GM19099 (cell line): ENCODE results near the gene LRP1B.

Experiments used
- POLR2A ChIP-seq: IDR thresholded peaks from 3 replicates; pipeline ENCODE4 v1.6.1; 2011; ENCODE audit warnings: low read depth; ENCODE audit not compliant: insufficient read length; ENCODE audit errors: extremely low read depth

LRP1B gene

GRCh38 chr2:142065156-142065555 is 65.7 kb downstream of the LRP1B start:
- TF ChIP-seq POLR2A, result no peak

DNA sequence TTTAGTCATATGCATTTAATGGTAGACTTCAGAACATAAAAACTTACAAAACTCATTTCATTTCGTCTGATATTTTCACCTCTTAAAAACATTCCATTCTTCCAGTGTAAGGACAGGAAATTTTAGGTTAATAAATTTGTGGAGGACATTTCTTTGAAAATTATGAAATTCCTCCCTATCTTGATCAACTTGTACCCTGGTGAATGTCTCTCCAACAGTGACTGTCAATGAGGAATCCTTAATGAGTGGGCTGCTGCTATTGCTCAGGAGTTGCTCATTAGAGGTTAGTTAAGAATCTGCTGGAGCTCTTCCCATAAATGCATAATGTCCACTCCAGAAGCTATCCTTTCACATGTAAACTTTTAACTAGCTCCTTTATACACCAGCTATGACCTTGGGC is 69.1 kb downstream of the LRP1B start:
- TF ChIP-seq POLR2A, result no peak

DNA sequence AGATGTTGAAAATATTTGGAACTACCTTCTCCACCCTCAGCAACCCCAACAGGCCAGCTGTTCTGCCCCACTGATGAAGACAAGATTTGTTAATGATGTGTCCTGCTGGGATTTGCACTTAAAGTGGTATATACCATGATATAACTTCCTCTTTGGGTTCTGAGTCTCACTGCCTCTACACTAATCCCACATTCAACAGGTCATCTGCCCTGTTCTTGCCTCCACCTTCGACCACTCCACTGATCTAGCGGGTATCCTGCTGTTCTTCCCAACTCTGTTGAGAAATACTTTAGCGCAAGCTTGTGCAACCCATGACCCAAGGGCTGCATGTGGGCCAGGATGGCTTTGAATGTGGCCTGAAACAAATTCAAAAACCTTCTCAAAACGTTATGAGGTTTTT is 72.7 kb downstream of the LRP1B start:
- TF ChIP-seq POLR2A, result no peak

- TF ChIP-seq POLR2A, result no peak
Measured at GRCh38 chr2:142056784-142057183, 74.0 kb downstream of the LRP1B start.

- no peak for TF ChIP-seq POLR2A
Measured at GRCh38 chr2:142052220-142052863, 78.5 kb downstream of the LRP1B start.

GRCh38 chr2:142048581-142048980 is 82.2 kb downstream of the LRP1B start:
- TF ChIP-seq POLR2A, result no peak

DNA sequence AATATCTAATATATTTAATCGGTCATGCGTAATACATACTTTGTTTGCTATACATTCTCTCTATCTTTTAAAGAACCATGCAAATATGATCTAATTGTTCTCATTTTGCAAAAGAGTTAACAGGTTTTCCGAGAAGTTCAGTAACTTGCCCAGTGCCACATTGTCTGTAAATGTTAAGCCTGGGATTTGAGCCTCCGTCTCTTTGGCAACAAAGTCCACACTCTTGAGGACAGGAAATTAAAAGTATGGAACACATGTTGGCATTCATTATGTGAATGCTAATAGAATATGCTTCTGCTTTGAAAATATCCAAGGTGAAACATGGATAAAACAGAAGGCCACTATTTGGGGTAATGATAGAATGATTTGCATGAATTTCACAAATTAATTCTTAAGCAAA is 85.2 kb downstream of the LRP1B start:
- TF ChIP-seq POLR2A, result no peak

DNA sequence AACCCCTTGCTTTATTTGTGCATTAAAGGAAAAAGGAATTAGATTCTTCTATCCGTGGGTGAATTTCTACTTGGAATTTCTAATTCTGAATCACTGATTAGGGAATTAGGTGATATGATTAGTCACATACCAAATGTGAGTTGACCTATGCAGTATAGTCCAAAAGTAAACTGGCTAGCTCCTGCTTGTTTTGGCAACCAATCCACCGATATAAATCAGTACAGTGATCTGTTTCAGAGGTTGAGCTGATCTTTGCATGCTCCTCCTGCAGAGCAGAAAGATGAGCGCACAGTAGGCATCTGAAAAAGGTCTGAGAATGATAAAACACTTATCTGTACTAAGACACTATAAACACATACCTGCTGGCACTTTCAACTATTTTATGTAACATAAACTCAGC is 86.6 kb downstream of the LRP1B start:
- no peak for TF ChIP-seq POLR2A

GRCh38 chr2:142042536-142043199 is 88.1 kb downstream of the LRP1B start:
- no peak for TF ChIP-seq POLR2A

GRCh38 chr2:142041996-142042395 is 88.8 kb downstream of the LRP1B start:
- no peak for TF ChIP-seq POLR2A

DNA sequence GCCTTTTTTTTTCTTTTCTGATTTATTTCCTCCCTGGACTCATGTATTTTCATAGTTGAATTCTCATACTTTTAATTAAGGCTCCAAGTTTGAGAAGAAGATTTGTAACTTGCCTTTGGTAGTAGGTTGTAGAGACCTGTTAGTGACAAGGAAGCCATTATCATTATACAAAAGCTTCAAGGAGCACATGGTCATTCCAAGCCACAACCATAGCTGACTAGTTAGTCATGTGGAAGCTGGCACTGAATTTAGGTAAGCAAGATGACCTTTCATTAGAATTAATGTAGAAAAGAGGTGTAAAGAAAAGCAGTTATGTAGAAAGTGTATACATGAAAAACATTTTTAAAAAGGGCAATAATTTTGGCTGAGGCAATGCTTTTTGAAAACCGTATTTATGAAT is 89.7 kb downstream of the LRP1B start:
- TF ChIP-seq POLR2A, result no peak

DNA sequence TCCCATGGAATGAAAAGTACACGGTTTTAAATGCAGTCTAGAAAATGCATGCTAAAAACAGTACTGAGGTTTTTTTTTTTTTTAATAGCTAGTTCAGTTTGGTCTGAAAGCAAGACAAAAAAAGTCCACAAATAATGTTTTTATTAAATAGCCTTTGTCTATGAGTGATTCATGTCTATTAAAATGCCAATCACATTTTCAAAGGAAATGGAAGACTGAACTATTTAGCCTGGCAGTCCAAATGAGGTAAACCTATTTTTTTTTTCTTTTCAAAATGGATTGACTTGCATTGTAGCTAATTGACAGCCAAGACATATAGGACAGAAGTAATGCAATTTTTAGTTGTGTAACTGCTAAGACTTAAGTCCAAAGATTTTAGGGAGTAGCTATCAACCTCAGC is 90.3 kb downstream of the LRP1B start:
- no peak for TF ChIP-seq POLR2A

DNA sequence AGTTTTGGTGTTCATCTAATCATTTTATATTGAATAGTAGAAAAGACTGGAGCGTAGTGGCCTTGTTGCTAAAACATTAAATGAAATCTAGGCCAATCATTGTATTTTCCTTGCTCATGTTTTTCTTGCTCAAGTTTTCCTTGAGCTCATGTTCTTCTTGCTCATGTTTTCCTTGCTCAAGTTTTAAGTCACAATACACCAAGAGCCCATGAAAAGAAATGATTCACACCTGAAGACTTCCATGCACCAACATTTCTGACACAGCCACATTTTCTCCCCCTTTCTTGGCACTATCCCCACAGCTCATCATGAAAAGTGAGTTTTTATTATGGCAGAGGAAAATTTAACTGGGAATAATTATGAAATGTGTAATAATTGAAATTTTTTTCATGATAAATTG is 92.0 kb downstream of the LRP1B start:
- no peak for TF ChIP-seq POLR2A

DNA sequence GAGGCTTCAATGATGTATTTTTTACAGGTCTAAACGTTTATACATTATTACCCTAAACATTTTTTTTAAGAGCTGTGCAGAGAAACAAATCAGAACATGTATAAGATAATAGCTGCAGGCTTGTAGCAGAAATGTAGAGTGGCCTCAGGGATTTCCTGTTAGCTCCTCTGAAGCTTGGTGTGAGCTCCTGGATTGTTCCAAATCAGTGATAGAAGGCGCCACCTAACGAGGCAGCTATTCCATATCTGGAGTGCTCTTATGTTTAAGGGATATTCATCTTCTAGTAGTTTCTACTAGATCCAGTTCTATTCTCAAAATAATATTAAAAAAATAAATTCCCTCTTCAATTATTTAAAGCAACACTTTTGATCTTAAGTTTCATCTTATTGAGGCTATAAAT is 93.1 kb downstream of the LRP1B start:
- TF ChIP-seq POLR2A, result no peak

- no peak for TF ChIP-seq POLR2A
Measured at GRCh38 chr2:142037066-142037465, 93.8 kb downstream of the LRP1B start.

DNA sequence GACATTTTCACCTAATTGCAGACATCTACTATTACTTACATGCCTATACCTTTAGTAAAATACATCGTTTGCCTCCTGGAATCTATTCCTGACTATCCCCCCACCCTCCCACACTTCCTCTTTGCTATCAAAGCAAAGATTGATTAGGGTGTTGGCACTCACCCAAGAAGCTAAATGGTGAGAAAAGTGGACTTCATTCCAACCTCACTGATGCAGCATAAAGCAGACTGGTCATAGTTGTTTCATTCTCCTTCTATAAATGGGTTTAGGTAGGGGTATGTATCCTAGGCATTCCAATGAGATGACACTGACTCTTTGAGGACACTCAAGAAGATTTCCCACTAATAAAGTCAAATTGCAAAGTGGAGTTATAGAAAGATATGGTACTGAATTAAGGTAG is 97.4 kb downstream of the LRP1B start:
- no peak for TF ChIP-seq POLR2A

- no peak for TF ChIP-seq POLR2A
Measured at GRCh38 chr2:142031656-142032055, 99.2 kb downstream of the LRP1B start.
